H9 (cell line): Measurements from ENCODE around the gene VPS29. TPM values are rescaled to one million over a fixed set of nuclear protein-coding genes. Genes with fewer than 3 reads are reported as not detected.

Source experiments
- DNase-seq: peaks from one replicate; pipeline ENCODE4 v3.0.0-alpha.2; 2017
- H2AFZ ChIP-seq: one replicate; pipeline ENCODE4 v1.6.1; 2013; ENCODE audit warnings: mild to moderate bottlenecking, low read length, control low read depth, moderate library complexity
- H2AK5ac ChIP-seq: 2 replicates; pipeline ENCODE4 v1.6.1; 2013; ENCODE audit warnings: low read length, control low read depth, mixed read lengths; ENCODE audit not compliant: insufficient read length
- H2BK120ac ChIP-seq: one replicate; pipeline ENCODE4 v1.6.1; 2013; ENCODE audit warnings: low read depth, mild to moderate bottlenecking, low read length, control low read depth, inconsistent platforms; ENCODE audit not compliant: poor library complexity, severe bottlenecking
- H2BK12ac ChIP-seq: 2 replicates; pipeline ENCODE4 v1.6.1; 2013; ENCODE audit warnings: low read length, control low read depth, mixed read lengths, low read depth; ENCODE audit not compliant: insufficient read length
- H2BK15ac ChIP-seq: 2 replicates; pipeline ENCODE4 v1.6.1; 2013; ENCODE audit warnings: low read depth, low read length, control low read depth
- H2BK20ac ChIP-seq: one replicate; pipeline ENCODE4 v1.6.1; 2013; ENCODE audit warnings: low read depth, mild to moderate bottlenecking, low read length, control low read depth, inconsistent platforms; ENCODE audit not compliant: poor library complexity, severe bottlenecking
- H2BK5ac ChIP-seq: 2 replicates; pipeline ENCODE4 v1.6.1; 2013; ENCODE audit warnings: low read length, control low read depth, mixed read lengths; ENCODE audit not compliant: insufficient read length
- H3K14ac ChIP-seq: 2 replicates; pipeline ENCODE4 v1.6.1; 2013; ENCODE audit warnings: low read length, control low read depth; ENCODE audit not compliant: insufficient read depth
- H3K18ac ChIP-seq: 2 replicates; pipeline ENCODE4 v1.6.1; 2013; ENCODE audit warnings: low read depth, mild to moderate bottlenecking, mixed read lengths, low read length, control low read depth; ENCODE audit not compliant: insufficient read length
- H3K23ac ChIP-seq: 2 replicates; pipeline ENCODE4 v1.6.1; 2013; ENCODE audit warnings: low read length, control low read depth, mixed read lengths, low read depth; ENCODE audit not compliant: insufficient read length
- H3K23me2 ChIP-seq: 2 replicates; pipeline ENCODE4 v1.6.1; 2013; ENCODE audit warnings: low read depth, mild to moderate bottlenecking, mixed read lengths, low read length, control low read depth; ENCODE audit not compliant: insufficient read length, poor library complexity, severe bottlenecking
- H3K27ac ChIP-seq: 2 replicates; pipeline ENCODE4 v1.5.1; 2013; ENCODE audit warnings: low read length, control low read depth, mixed read lengths, low read depth; ENCODE audit not compliant: insufficient read length
- H3K27me3 ChIP-seq: 2 replicates; pipeline ENCODE4 v1.6.1; 2013; ENCODE audit warnings: low read length, control low read depth, inconsistent platforms; ENCODE audit not compliant: insufficient read depth
- H3K4ac ChIP-seq: 2 replicates; pipeline ENCODE4 v1.6.1; 2013; ENCODE audit warnings: low read depth, mild to moderate bottlenecking, control low read depth, inconsistent platforms, low read length, moderate library complexity
- H3K4me1 ChIP-seq: 2 replicates; pipeline ENCODE4 v1.6.1; 2013; ENCODE audit warnings: low read length, control low read depth, inconsistent platforms; ENCODE audit not compliant: insufficient read depth
- H3K4me2 ChIP-seq: 2 replicates; pipeline ENCODE4 v1.6.1; 2013; ENCODE audit warnings: low read length, control low read depth, mixed read lengths; ENCODE audit not compliant: insufficient read length, insufficient read depth
- H3K56ac ChIP-seq: 2 replicates; pipeline ENCODE4 v1.6.1; 2013; ENCODE audit warnings: low read depth, mild to moderate bottlenecking, mixed read lengths, low read length, control low read depth; ENCODE audit not compliant: insufficient read length
- H3K79me1 ChIP-seq: 2 replicates; pipeline ENCODE4 v1.6.1; 2013; ENCODE audit warnings: low read depth, mild to moderate bottlenecking, moderate library complexity, low read length, control low read depth, inconsistent platforms; ENCODE audit not compliant: insufficient read depth, poor library complexity, severe bottlenecking
- H3K79me2 ChIP-seq: 2 replicates; pipeline ENCODE4 v1.6.1; 2013; ENCODE audit warnings: low read length, control low read depth, inconsistent platforms; ENCODE audit not compliant: insufficient read depth
- H3K9ac ChIP-seq: 2 replicates; pipeline ENCODE4 v1.6.1; 2013; ENCODE audit warnings: low read length, control low read depth, mixed read lengths; ENCODE audit not compliant: insufficient read length; ENCODE audit errors: extremely low read depth
- H3K9me3 ChIP-seq: one replicate; pipeline ENCODE4 v1.6.1; 2013; ENCODE audit warnings: low read depth, low read length, inconsistent platforms; ENCODE audit not compliant: control insufficient read depth
- H3T11ph ChIP-seq: one replicate; pipeline ENCODE4 v1.6.1; 2013; ENCODE audit warnings: mild to moderate bottlenecking, low read length, control low read depth, inconsistent platforms
- H4K20me1 ChIP-seq: one replicate; pipeline ENCODE4 v1.6.1; 2013; ENCODE audit not compliant: control insufficient read depth, insufficient read length, insufficient read depth
- H4K5ac ChIP-seq: 2 replicates; pipeline ENCODE4 v1.6.1; 2013; ENCODE audit warnings: low read depth, mild to moderate bottlenecking, mixed read lengths, low read length, control low read depth; ENCODE audit not compliant: insufficient read length
- H4K8ac ChIP-seq: replicated peaks from 2 replicates; pipeline ENCODE4 v1.6.1; 2013; ENCODE audit warnings: low read length, control low read depth, mixed read lengths, low read depth; ENCODE audit not compliant: insufficient read length
- H4K91ac ChIP-seq: 2 replicates; pipeline ENCODE4 v1.6.1; 2013; ENCODE audit warnings: low read depth, mild to moderate bottlenecking, moderate library complexity, mixed read lengths, low read length, control low read depth; ENCODE audit not compliant: insufficient read length
- H3K27ac Mint-ChIP-seq, 3 experiments: 2 replicates in 2 of 3; 3 replicates in 1 of 3; pipeline ENCODE4 v1.8.0; 2020 to 2021; ENCODE audit warnings: mixed read lengths in 3 of 3, mild to moderate bottlenecking in 1 of 3, moderate library complexity in 1 of 3
- H3K27me3 Mint-ChIP-seq: 2 replicates; pipeline ENCODE4 v1.8.0; 2021; ENCODE audit warnings: low read depth, mild to moderate bottlenecking, moderate library complexity, mixed read lengths
- H3K36me3 Mint-ChIP-seq, 3 experiments: 2 replicates in 2 of 3; 3 replicates in 1 of 3; pipeline ENCODE4 v1.8.0; 2020 to 2021; ENCODE audit warnings: low read depth in 3 of 3, mixed read lengths in 3 of 3; ENCODE audit not compliant: insufficient read depth in 1 of 3
- H3K4me1 Mint-ChIP-seq, 2 experiments: 2 replicates each; pipeline ENCODE4 v1.8.0; 2020; ENCODE audit warnings: mixed read lengths in 2 of 2
- H3K4me3 Mint-ChIP-seq, 2 experiments: 2 replicates in 1 of 2; 3 replicates in 1 of 2; pipeline ENCODE4 v1.8.0; 2020 to 2021; ENCODE audit warnings: mild to moderate bottlenecking in 2 of 2, mixed read lengths in 2 of 2, moderate library complexity in 1 of 2
- H3K9me3 Mint-ChIP-seq, 2 experiments: 2 replicates in 1 of 2; 3 replicates in 1 of 2; pipeline ENCODE4 v1.8.0; 2020; ENCODE audit warnings: mild to moderate bottlenecking in 2 of 2, mixed read lengths in 2 of 2, moderate library complexity in 1 of 2
- CTCF ChIP-seq: fragments of 200-600 bp; sonication (generic); conservative IDR thresholded peaks from 3 replicates; pipeline ENCODE4 v1.8.0; 2021; ENCODE audit warnings: antibody characterized with exemption, mild to moderate bottlenecking
- WGBS: extraction: QIAGEN DNeasy Blood & Tissue Kit; methylation state at CpG from one replicate; pipeline ENCODE4 v1.1.7; 2013; ENCODE audit warnings: missing lambda C conversion rate, low lambda C conversion rate, mixed read lengths; ENCODE audit not compliant: insufficient read length; ENCODE audit errors: extremely low coverage; 5-methylcytosine and 5-hydroxymethylcytosine counted together
- total RNA-seq: library from RNA; stranded (reverse); gene quantifications from 2 replicates; pipeline ENCODE4 v1.2.1, GENCODE V29; 2021

The VPS29 gene
- total RNA-seq, 1 experiment from 2014 or later, result 81.5 TPM

GRCh38 chr12:110546339-110546738, 44.4 kb upstream of the VPS29 start:
- Histone ChIP-seq H4K20me1 (no peaks in the 10 kb centered on the region), H2AFZ (no peak overlapping the region), H3K4ac (no peak overlapping the region), H4K5ac (no peak overlapping the region), H3K79me2 (0 out of 2 replicates have a peak, but pooled peaks cover 2% of the 10 kb centered on the region), H3K23me2 (no peaks in the 10 kb centered on the region), H3K14ac (no peak overlapping the region), H2AK5ac (no peak overlapping the region), H3K27me3 (no peaks in the 10 kb centered on the region), H3K4me1 (no peaks in the 10 kb centered on the region), H4K91ac (no peak overlapping the region), H3T11ph (no peak overlapping the region), H2BK12ac (no peak overlapping the region), H3K4me2 (no peak overlapping the region), H2BK15ac (no peak overlapping the region), H2BK5ac (no peak overlapping the region), H4K8ac (no peak overlapping the region), H3K56ac (no peak overlapping the region), H3K9me3 (no peaks in the 10 kb centered on the region), H3K18ac (no peak overlapping the region), H2BK120ac (no peak overlapping the region), H3K79me1 (no peaks in the 10 kb centered on the region), H2BK20ac (no peak overlapping the region), H3K23ac (no peak overlapping the region), H3K9ac (no peak overlapping the region), H3K27ac (no peak overlapping the region)
- no peaks in the 10 kb centered on the region for H3K27me3 Mint-ChIP-seq
- peaks cover 9 to 30% (median 23%) of the 10 kb centered on the region in 3 experiments for H3K36me3 Mint-ChIP-seq
- H3K4me3 Mint-ChIP-seq, result no peak overlapping the region
- no peak for TF ChIP-seq CTCF
- peaks cover 3 to 8% of the 10 kb centered on the region in 2 experiments; a peak in 1 of 4 replicates for H3K4me1 Mint-ChIP-seq
- 0 out of 7 replicates have a peak overlapping the region, but pooled peaks of 1 of the 3 experiments have one; percentile 6 for H3K27ac Mint-ChIP-seq
- no peaks in the 10 kb centered on the region for H3K9me3 Mint-ChIP-seq
- no CpG with 5 or more reads among the region's 3 CpGs for WGBS
- no peak for DNase-seq
